ENCODE results near the gene SACM1L.
A peak's percentile ranks its signal among the peaks of the same experiment; 100 is the strongest.
"Not testable (repeated sequence)": the region's sequence is repeated elsewhere in the genome, so short reads cannot be mapped to it uniquely, and the experiment has no call there.

The SACM1L gene

GRCh38 chr3:45741742-45742460, 52.7 kb downstream of the SACM1L start:
- DNase-seq: peak in 3 of 4 experiments; percentile 4 to 19 (median 9)

DNA sequence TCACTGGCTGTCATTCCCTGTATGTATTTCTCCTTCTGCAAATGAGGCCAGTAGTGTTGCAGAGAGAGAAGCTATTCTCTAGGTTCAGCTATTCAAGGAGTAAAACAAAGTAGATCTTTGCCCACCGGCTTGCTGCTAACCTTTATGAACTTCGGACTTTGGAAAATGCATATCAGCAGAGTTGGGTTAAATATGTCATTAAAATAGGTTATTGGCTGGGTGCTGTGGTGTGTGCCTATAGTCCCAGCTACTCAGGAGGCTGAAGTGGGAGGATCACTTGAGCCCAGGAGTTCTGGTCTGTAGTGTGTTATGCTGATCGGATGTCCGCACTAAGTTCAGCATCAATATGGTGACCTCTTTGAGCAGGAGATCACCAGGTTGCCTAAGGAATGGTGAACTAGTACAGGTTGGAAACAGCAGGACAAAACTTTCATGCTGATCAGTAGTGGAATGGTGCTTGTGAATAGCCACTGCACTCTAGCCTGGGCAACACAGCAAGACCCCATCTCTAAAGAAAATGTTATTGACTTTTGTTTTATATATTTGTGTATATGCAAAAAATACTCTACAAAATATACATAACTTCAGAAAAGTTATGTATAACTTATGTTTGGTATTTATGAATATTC, 53.4 kb downstream of the SACM1L start:
- no peak for DNase-seq

DNA sequence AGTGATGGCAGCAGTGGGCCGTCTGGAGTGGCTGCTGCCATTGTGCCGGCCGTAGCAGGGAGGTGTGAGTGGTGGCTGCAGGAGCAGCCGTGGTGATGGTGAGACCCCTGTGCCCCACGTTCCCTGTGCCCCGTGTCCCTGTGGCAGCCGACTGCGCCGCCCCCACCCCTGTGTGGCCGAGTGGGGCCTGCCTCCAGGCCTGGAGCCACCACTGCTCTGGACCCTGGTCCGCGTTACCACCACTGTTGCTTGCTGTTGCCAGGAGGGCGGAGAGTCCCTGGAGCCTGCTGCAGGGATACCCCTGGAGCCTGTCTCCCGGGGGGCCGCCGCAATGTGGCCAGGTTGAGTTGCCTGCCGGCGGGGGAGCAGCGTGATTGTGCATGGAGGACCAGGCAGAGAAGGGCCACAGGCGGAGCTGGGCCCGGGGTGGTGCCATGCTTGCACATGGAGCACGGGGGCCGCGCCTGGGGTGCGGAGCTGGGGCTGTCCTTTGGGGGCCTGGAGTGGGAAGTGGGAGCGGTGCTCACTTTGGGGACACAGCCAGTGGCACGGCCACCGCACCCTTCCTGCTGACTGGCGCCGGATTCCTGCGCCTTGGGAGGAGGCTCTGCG, 57.1 kb downstream of the SACM1L start:
- no peak for DNase-seq

DNA sequence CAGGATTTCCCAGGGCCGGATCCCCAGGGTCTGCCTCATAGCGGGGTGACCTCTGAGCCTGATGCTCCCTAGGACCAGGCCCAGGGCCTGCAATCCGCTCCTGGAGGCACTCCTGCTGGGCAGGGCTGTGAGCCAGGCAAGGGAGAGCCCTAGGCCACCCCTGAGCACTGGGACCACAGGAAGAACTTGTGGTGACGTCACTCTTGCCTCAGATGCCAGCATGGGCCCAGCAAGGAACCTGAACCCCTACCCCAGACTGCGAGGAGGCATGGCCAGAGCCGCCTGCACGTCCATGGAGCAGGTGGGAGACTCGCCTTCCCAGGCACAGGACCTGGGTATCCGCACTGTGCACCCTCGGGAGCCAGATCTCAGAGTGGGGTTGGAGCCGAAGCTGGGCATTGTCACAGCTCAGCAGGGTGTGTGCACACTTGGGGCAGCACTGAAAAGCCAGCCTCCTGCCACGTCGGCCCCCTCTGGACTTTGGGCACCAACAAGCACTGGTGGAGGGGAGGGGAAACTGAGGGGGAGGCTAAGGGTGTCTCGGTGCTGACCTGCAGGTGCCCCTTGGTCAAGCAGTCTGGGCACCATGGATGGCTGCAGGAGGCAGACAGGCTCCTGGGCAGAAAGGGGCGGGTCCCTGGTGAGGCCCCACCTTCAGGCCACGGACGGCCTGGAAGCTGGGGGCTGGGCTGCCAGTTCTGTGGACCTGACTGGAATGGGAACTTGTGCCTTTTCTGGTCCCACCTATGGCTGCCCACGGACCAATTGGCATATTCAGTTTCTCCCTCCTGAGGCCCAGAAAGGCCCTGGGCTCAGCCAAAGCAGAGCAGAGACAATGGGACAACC, 57.8 kb downstream of the SACM1L start:
- DNase-seq: no peak

- DNase-seq: no peak
Observed at GRCh38 chr3:45748068-45748467, 58.9 kb downstream of the SACM1L start.

GRCh38 chr3:45749036-45749600, 59.9 kb downstream of the SACM1L start:
- peak in 1 of 4 experiments; percentile 4 for DNase-seq

- DNase-seq: no peak
Observed at GRCh38 chr3:45749880-45750279, 60.7 kb downstream of the SACM1L start.

DNA sequence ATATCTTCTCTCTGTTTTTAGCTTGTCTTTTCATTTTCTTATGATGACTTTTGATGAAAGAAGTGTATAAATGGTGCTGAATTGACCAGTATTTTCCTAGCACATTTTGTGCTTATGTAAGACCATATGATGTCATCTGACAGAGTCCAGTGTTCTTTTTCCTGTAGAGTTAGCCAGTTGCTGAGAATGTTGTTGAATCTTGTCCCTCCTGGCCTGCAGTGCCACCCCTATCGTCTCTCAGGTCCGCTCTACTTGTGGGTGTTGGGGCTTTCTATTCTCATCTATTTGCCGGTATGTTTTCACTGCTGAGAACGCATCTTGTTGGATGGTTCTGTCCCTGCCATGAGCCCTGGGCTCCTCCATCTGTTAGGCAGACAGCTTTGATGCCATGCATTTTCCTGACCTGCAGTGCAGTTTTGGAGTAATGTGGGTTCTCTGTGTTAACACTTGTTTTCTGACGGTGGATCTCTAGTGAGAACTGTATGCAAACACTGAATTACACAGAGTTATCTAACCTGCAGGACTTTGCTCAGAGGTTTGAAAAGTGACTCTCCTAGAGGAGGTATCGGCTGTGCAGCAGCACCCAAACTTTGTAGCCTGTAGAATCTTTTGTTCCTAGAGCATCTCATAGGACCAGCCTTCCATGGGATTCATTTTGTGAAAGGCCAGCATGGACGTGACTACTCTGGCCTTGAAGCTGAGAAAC, 62.5 kb downstream of the SACM1L start:
- DNase-seq: no peak

DNA sequence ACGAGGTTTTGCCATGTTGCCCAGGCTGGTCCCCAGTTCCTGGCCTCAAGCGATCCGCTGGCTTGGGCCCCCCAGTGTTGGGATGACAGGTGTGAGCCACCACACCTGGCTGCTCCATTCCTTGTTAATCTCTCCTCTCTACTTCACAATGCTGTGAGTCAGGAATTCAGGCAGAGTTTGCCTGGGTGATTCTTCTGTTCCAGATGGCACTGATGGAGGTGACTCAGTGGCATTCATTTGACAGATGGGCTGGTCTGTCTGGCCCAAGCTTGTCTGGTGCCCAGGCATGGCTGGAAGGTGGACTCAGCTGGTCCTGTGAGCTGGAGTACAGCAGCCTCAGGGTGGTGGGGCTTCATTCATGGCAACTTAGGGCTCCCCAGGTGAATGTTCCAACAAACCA, 63.9 kb downstream of the SACM1L start:
- no peak for DNase-seq

- no peak for DNase-seq
Observed at GRCh38 chr3:45754461-45754860, 65.3 kb downstream of the SACM1L start.

DNA sequence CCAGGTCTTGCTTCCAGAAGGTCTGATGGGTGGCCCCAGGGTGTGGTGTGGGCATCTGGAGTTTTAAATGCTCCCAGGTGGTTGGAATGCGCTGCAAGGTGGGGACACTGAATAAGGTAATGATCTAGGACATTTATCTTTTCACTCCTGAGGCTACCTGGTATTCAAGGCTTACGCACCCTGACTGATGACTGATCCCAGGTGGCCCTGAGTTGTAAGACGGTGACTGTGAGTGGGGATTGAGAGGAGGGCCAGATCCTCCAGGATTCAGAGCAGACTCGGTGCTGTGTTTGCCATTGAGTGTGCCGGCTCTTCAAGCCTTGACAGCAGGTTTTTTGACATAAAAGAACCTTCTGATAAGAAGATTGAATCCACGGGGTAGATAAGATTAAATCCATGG, 66.9 kb downstream of the SACM1L start:
- no peak for DNase-seq

- not testable (repeated sequence) for DNase-seq
Observed at GRCh38 chr3:45757141-45757540, 67.9 kb downstream of the SACM1L start.

- DNase-seq: no peak
Observed at GRCh38 chr3:45758871-45759270, 69.7 kb downstream of the SACM1L start.

- no peak for DNase-seq
Observed at GRCh38 chr3:45759851-45760250, 70.7 kb downstream of the SACM1L start.

DNA sequence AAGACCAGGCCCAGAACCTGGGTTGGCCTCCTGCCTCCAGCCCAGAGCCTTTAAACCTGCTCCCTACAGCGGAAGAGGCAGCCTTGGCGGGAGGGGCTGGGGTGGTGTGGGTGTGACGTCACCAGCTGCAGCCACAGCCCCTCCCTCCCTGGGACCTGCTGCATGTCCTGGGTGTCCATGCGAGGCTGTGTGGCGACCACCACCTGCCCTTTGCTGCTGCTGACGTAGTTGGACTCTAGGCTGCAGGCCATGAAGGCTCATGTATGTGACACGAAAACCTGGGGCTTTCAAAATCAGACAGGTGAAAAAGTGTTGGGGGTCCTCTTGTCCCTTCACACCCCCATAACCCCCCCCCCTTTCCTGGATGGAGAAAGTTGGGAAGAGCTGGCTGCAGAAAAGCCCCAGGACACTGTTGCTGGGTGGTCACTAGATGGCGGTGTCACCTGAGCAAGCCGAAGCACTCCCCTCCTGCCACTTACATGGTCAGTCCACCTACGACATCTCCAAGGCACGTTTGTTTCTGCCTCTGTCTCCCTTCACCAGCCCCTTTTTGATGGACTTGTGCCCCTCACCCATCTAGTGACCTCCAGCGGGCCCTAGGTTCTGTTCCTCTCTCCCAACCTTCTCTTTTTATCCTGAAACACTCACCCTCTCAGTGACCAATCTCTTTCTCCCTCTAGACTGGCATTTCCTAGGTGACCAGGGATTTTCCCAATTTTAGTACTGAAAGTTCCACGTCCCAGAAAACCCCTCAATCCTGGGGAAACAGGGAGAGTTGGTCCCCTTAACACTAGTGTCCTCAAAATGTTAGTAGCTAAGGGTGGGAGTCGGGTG, 71.9 kb downstream of the SACM1L start:
- DNase-seq: peak; percentile 50 to 74 (median 65)

DNA sequence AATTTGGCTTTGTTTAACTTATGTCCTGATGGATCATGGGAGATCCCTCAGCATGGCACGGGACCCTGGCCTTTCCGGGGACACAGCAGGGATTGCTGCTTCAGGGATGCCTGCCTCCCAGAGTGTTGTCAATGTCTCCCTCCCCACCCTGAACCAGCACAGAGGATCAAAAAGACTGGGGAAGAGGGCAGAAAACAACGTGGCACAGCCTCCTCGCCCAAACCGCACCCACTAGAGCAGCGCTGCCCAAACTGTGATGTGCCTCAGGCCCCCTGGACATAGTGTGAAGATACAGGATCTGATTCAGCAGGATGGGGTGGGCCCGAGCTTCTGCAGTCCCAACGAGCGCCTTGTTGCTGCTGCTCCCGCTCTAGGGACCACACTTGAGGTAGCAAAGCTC, 72.6 kb downstream of the SACM1L start:
- DNase-seq: no peak

DNA sequence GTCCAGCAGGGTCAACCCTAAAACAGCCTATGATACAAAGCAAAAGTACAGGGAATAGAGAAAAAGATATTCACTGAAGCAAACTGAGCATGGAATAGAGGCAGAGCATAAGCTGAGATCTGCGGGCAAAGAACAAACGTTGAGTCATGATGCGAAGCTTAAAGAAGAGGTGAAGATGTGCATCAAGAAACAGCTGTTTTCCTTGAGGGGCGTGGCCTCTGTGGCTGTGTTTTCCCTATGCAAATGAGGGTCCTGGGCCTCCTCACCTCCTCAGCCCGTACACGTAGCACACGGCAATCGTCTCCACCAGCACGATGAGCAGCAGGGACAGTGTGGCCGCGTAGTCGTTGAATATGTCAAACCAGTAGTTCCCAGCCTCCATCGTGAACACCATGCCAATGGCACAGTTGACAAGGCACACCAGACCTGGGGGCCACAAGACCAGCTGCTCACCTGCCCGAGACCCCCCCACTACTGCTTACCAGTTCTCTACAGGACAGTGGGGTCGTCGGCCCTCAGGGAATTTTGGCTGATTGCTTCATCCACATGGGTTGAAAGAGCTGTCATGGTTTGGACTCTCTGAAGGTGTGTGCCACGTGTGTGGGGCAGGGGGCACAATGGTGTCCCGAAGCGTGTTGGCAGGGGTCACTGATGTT, 73.6 kb downstream of the SACM1L start:
- no peak for DNase-seq

DNA sequence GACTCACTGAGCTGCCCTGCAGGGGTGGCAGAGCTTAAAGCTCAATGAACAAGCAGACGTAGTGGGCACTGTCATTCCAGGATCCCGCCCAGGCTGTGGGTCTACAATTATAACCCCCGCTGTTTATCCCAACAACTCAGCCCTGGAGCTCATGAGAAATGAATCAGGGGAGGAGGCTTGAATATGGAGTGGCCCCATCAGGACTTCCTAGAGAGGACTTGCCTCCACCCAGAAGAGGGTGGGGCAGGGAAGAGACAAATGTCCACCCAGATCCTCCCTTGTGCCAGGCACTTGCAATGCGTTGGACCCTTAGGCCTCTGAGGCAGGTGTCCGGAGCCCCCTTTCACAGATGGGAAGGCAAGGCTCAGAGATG, 74.1 kb downstream of the SACM1L start:
- no peak for DNase-seq

GRCh38 chr3:45765266-45765851, 76.2 kb downstream of the SACM1L start:
- no peak for DNase-seq

GRCh38 chr3:45765958-45766357, 76.8 kb downstream of the SACM1L start:
- no peak for DNase-seq
